Naive thymus-derived CD8-positive, alpha-beta T cell (primary cell): ENCODE results near the gene DUS1L. TPM values are rescaled to one million over a fixed set of nuclear protein-coding genes. Genes with fewer than 3 reads are reported as not detected.
A peak's percentile ranks its signal among the peaks of the same experiment; 100 is the strongest.

ENCODE experiments used
- ATAC-seq, 2 donors: fragments of 150-1000 bp; cut with Tn5 transposase in 1 of 2; sonication (Bioruptor Pico), chemical (Tn5 transposase) in 1 of 2; 1 replicate in 1 of 2; 2 replicates in 1 of 2; pipeline ENCODE4 v1.10.0; 2021; ENCODE audit warnings: mild to moderate bottlenecking in 2 of 2, moderate library complexity in 2 of 2
- POLR2A ChIA-PET: fragments of 350-600 bp; sonication (Branson Sonifier 250); formaldehyde crosslinking; loops from one replicate; lab custom pipeline; 2021; ENCODE audit warnings: antibody characterized with exemption; lab: Charles Lee
- DNase-seq, 10 donors: peaks; one replicate each; pipeline versions ENCODE4 v3.0.0 to v3.0.0-alpha.2; 2020 to 2022
- H3K27ac Mint-ChIP-seq, 10 donors: one replicate each; pipeline ENCODE4 v1.8.0; 2020 to 2022; ENCODE audit warnings: mild to moderate bottlenecking in 10 of 10, mixed read lengths in 10 of 10, moderate library complexity in 4 of 10, inconsistent platforms in 1 of 10
- H3K27me3 Mint-ChIP-seq, 5 donors: one replicate each; pipeline ENCODE4 v1.8.0; 2021 to 2022; ENCODE audit warnings: mixed read lengths in 5 of 5
- H3K36me3 Mint-ChIP-seq, 3 donors: one replicate each; pipeline ENCODE4 v1.8.0; 2020 to 2022; ENCODE audit warnings: mixed read lengths in 3 of 3, mild to moderate bottlenecking in 2 of 3, inconsistent platforms in 1 of 3
- H3K4me1 Mint-ChIP-seq, 4 donors: one replicate each; pipeline ENCODE4 v1.8.0; 2021 to 2022; ENCODE audit warnings: mixed read lengths in 4 of 4
- H3K4me3 Mint-ChIP-seq, 10 donors: one replicate each; pipeline ENCODE4 v1.8.0; 2020 to 2022; ENCODE audit warnings: mild to moderate bottlenecking in 10 of 10, mixed read lengths in 10 of 10, moderate library complexity in 6 of 10, inconsistent platforms in 1 of 10
- H3K9me3 Mint-ChIP-seq, 9 donors: one replicate each; pipeline ENCODE4 v1.8.0; 2020 to 2022; ENCODE audit warnings: mixed read lengths in 9 of 9, mild to moderate bottlenecking in 3 of 9, inconsistent platforms in 1 of 9, moderate library complexity in 1 of 9
- polyA plus RNA-seq, 3 donors: library from polyadenylated mRNA; unstranded; fragments of 300-500 nt; fragmentation: Illumina TruSeq; gene quantifications; one replicate each; pipeline ENCODE4 v1.2.3, GENCODE V29; 2021
- total RNA-seq, 8 experiments: library from RNA in 2 of 8; stranded (reverse) in 2 of 8; gene quantifications; one replicate each; pipeline ENCODE4 v1.2.3 and lab custom pipeline; 2021 to 2026

DUS1L gene
- 100 to 1,000 TPM; 142 to 151 TPM for total RNA-seq
- polyA plus RNA-seq, result 100 to 1,000 TPM in 1 of 3 donors, 10 to 100 TPM in 2; 68.6 to 167 (median 92.1) TPM
- 116 to 362 (median 147) reads per million in 6 experiments for total RNA-seq (lab: John Stamatoyannopoulos, UW)

DNA sequence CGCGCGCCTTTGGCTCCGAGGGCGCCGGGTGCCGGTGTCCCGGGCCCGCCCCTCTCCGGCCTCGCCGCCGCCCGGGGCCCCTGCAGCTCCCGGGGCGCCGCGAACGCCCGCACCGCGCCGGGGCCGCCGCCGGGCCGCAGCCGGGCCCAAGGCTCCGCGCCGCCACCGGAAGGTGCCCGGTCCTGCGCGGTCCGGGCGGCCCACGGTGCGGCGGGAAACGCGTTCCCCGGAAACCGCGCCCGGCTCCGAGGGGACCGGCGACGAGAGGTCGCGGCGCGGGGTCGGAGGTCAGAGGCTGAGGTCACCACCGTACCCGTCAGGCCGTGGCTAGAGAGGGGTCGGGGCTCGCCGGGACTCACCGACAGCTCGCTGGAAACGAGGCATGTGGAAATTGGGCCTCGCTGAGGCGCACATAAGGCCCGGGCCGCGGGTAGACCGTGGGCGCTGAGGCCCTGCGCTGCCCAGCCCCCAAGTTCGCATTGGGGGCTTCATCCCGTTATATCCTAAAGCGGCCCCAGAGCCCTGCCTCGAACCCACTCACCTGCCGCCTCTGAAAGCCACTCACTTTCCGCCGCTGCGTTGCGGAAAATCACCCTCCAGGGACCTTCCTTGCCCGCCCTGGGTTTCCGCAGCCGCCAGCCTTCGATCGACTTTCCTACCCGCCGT, at the start of gene DUS1L:
Gene DUS1L (minus strand): TSS at position 167 of the 666 bp plus-strand sequence. CDS start 745 bp downstream, outside the sequence.
- DNase-seq (peak; percentile 44 to 78 (median 69)), ATAC-seq (peak; percentile 86 to 88)
- peaks cover 0 to 29% (median 12%) of the 10 kb centered on the region in 4 donors for H3K4me1 Mint-ChIP-seq
- H3K9me3 Mint-ChIP-seq, result no peaks in the 10 kb centered on the region
- H3K27ac Mint-ChIP-seq, result peak within 1 kb of the TSS; percentile 81 to 97 (median 92)
- POLR2A ChIA-PET, result interaction anchor here (0.6 to 4.5 kb wide), 15 partner anchors 10 to 232 kb away, joined by 3 to 38 read pairs (median 4); partner anchors contain the start of genes CENPX, DCXR, FASN and GPS1
- H3K4me3 Mint-ChIP-seq, result peak within 1 kb of the TSS; percentile 76 to 88 (median 84)
- peaks cover 0 to 2% (median 0%) of the 10 kb centered on the region in 3 donors for H3K36me3 Mint-ChIP-seq
- no peaks in the 10 kb centered on the region for H3K27me3 Mint-ChIP-seq

DNA sequence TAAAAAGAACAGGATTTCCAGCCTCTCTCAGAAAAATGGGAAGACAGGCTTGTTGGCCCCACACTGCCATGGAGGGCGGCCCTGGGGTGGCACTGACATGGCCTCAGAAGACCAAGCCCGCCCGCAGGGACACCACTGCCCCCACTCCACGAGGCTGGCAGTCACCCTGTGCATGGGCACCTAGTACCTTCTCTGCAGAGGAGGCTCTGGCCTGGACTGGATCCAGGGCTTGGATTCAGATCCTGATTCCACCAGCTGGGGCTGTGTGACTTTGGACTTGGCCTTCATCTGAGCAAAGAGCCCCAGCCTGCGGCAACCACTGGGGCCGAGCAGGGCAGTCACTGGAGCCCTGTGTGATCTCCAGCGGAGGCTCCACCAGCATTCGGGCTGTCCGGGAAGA, 49.3 kb upstream of the DUS1L start:
- Mint-ChIP-seq H3K27me3 (no peaks in the 10 kb centered on the region), H3K36me3 (peaks cover 0 to 17% (median 16%) of the 10 kb centered on the region in 3 donors), H3K9me3 (no peaks in the 10 kb centered on the region), H3K4me1 (peaks cover 9 to 41% (median 17%) of the 10 kb centered on the region in 4 donors), H3K27ac (no peak overlapping the region), H3K4me3 (no peak overlapping the region)
- DNase-seq (no peak), ATAC-seq (no peak)
- POLR2A ChIA-PET, result interaction anchor here (0.9 to 2.0 kb wide), 3 partner anchors 9 to 16 kb away, joined by 4 to 12 read pairs (median 4); no protein-coding TSS in a partner anchor

DNA sequence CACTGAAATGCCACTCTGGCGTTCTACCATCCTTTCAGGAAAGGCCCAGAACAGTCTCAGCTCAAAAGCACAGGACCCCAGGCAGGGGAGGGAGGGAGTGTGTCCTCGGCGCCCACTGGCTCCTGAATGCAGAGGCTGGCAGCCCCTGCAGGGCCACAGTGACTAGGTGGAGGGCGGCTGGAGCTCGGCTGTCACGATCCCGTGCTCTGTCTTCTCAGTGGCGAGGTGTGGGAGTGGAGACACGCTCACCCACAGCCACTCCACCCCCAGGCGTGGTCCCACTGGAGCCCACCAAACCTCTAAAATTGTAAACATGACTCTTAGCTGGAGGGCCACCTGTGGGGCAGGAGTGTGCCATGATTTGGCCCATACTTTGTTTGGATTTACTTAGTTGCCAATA, 48.8 kb upstream of the DUS1L start:
- Mint-ChIP-seq H3K4me1 (peaks cover 6 to 37% (median 13%) of the 10 kb centered on the region in 4 donors), H3K27me3 (no peaks in the 10 kb centered on the region), H3K36me3 (peaks cover 0 to 17% (median 16%) of the 10 kb centered on the region in 3 donors), H3K4me3 (no peak overlapping the region), H3K9me3 (no peaks in the 10 kb centered on the region), H3K27ac (peak overlapping the region in 2 of 10 donors; percentile 31 to 70)
- ATAC-seq, result no peak
- POLR2A ChIA-PET, result interaction anchor here (0.8 to 1.1 kb wide), 3 partner anchors 8 to 57 kb away, joined by 3 to 4 read pairs (median 4); no protein-coding TSS in a partner anchor
- DNase-seq, result no peak

GRCh38 chr17:82113941-82114340, 48.3 kb upstream of the DUS1L start:
- H3K36me3 Mint-ChIP-seq, result peaks cover 0 to 17% (median 16%) of the 10 kb centered on the region in 3 donors
- H3K27me3 Mint-ChIP-seq, result no peaks in the 10 kb centered on the region
- ATAC-seq, result no peak
- no peak overlapping the region for H3K4me3 Mint-ChIP-seq
- DNase-seq, result no peak
- H3K27ac Mint-ChIP-seq, result peak overlapping the region in 2 of 10 donors; percentile 70 to 76
- peaks cover 3 to 33% (median 11%) of the 10 kb centered on the region in 4 donors for H3K4me1 Mint-ChIP-seq
- POLR2A ChIA-PET, result interaction anchor here (0.8 to 1.1 kb wide), 3 partner anchors 8 to 57 kb away, joined by 3 to 4 read pairs (median 4); no protein-coding TSS in a partner anchor
- H3K9me3 Mint-ChIP-seq, result no peaks in the 10 kb centered on the region

DNA sequence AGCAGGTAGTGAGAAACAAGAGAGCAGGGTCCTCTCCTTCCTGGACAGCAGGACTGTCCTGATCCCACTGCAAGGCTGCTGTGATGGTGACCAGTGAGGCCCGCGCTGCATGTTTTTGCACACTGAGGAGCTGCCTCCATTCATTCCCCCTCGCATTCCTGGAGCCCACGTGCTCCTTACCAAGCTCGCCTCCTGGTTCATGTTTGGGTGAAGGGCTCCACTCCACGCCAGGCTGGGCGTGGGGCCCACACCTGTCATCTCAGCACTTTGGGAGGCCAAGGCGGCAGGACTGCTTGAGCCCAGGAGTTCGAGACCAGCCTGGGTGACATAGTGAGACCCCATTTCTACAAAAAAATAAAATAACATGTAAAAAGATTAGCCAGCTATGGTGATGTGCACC, 47.8 kb upstream of the DUS1L start:
- H3K4me3 Mint-ChIP-seq, result peak overlapping the region in 1 of 10 donors; percentile 45
- POLR2A ChIA-PET, result no interaction called here
- no peaks in the 10 kb centered on the region for H3K9me3 Mint-ChIP-seq
- no peaks in the 10 kb centered on the region for H3K27me3 Mint-ChIP-seq
- DNase-seq (no peak), ATAC-seq (no peak)
- H3K36me3 Mint-ChIP-seq, result peaks cover 0 to 19% (median 17%) of the 10 kb centered on the region in 3 donors
- H3K27ac Mint-ChIP-seq, result peak overlapping the region in 1 of 10 donors; percentile 76
- peaks cover 3 to 34% (median 14%) of the 10 kb centered on the region in 4 donors for H3K4me1 Mint-ChIP-seq

DNA sequence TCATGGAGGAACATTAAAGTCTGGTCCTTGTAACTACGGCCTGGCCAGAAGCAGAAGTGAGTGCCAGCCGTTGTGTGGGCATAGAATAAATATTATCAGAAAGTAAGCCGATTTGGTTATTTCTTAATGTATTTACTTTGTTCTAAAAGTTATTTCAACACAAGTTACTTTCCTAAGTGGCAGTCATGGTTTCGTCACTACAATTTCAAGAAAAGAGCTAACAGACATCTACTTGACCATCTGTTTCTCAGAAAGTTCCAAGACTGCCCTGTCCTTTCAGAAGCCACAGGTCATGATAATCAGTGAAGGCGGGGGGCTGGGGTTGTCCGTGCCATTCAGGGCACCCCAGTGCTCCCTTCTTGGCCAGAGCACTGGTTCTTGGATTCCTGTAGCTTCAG, 47.3 kb upstream of the DUS1L start:
- no peaks in the 10 kb centered on the region for H3K9me3 Mint-ChIP-seq
- peaks cover 3 to 34% (median 17%) of the 10 kb centered on the region in 4 donors for H3K4me1 Mint-ChIP-seq
- POLR2A ChIA-PET, result no interaction called here
- no peaks in the 10 kb centered on the region for H3K27me3 Mint-ChIP-seq
- no peak for DNase-seq
- no peak overlapping the region for H3K4me3 Mint-ChIP-seq
- H3K36me3 Mint-ChIP-seq, result peaks cover 0 to 16% (median 15%) of the 10 kb centered on the region in 3 donors
- H3K27ac Mint-ChIP-seq, result no peak overlapping the region
- no peak for ATAC-seq

DNA sequence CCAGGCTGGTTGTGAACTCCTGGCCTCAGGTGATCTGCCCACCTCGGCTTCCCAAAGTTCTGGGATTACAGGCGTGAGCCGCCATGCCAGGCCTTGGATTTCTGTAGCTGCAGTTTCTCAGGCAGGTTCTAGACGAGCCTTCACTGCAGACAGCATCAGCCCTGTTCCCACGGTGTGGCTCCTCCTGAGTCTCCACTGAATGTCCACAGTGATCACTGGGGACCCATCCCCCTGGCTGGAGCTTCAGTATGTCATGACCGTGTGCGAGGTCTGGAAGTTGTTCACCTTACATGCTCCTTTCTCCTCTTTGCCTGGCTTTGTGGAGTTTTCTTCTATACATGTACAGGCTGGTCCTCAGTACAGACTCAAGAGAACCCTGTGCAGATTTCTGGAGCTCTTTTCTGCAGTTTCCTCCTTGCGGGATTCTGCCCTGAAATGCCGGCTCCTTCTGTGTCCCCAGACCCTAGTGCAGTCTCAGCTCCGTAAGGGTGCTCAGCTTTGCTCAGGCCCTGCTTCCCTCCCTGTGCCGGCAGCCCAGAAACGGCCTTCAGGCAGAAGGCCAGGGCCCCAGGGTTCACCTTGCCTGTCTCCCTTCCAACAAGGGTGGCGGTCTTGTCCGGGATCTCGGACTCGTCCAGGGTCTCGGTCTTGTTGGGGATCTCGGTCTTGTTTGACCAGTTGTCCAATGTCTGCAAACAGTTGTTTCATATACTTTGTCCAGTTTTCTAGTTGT, 46.7 kb upstream of the DUS1L start:
- peaks cover 0 to 15% (median 13%) of the 10 kb centered on the region in 3 donors for H3K36me3 Mint-ChIP-seq
- POLR2A ChIA-PET, result interaction anchor here (0.9 kb wide), 1 partner anchor 9 kb away, joined by 3 read pairs; no protein-coding TSS in a partner anchor
- H3K4me1 Mint-ChIP-seq, result peaks cover 3 to 39% (median 18%) of the 10 kb centered on the region in 4 donors
- H3K4me3 Mint-ChIP-seq, result no peak overlapping the region
- no peak for DNase-seq
- no peak for ATAC-seq
- no peaks in the 10 kb centered on the region for H3K27me3 Mint-ChIP-seq
- peak overlapping the region in 1 of 10 donors; percentile 59 for H3K27ac Mint-ChIP-seq
- H3K9me3 Mint-ChIP-seq, result no peaks in the 10 kb centered on the region

DNA sequence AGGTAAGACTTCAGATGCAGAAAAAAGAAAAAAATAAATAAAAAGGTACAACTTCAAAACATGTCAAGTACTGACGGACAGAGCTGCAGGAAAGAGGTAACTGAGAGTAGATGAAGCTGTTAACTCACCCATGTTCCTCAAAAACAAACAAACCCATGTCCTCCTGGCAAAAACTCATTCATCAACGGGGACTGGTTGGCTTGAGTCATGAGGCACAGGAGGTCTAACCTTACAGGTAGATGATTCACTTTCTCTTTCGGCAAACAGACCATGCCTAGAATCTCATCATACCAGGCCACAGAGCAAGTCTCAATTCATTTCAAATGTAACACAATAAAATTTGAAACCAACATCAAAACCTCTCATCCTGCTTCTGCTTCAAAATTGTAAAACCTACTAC, 44.7 kb upstream of the DUS1L start:
- Mint-ChIP-seq H3K27ac (peak overlapping the region in 9 of 10 donors; percentile 13 to 83 (median 72)), H3K36me3 (peaks cover 0 to 13% (median 10%) of the 10 kb centered on the region in 3 donors), H3K4me3 (peak overlapping the region in 2 of 10 donors; percentile 12 to 60), H3K9me3 (no peaks in the 10 kb centered on the region), H3K27me3 (no peaks in the 10 kb centered on the region), H3K4me1 (peaks cover 7 to 46% (median 28%) of the 10 kb centered on the region in 4 donors)
- POLR2A ChIA-PET, result interaction anchor here (1.6 kb wide), 2 partner anchors 9 to 13 kb away, joined by 4 read pairs; no protein-coding TSS in a partner anchor
- DNase-seq (peak in 1 of 10 donors; percentile 32), ATAC-seq (peak in 1 of 2 donors; percentile 25)

- no peak for ATAC-seq
- H3K36me3 Mint-ChIP-seq, result peaks cover 0 to 13% (median 10%) of the 10 kb centered on the region in 3 donors
- peak overlapping the region in 8 of 10 donors; percentile 27 to 88 (median 79) for H3K27ac Mint-ChIP-seq
Measured at GRCh38 chr17:82108961-82109475, 43.4 kb upstream of the DUS1L start.

GRCh38 chr17:82108496-82108945, 42.9 kb upstream of the DUS1L start:
- POLR2A ChIA-PET, result interaction anchor here (0.8 to 4.6 kb wide), 5 partner anchors 11 to 239 kb away, joined by 3 to 33 read pairs (median 5); partner anchors contain the start of gene FASN
- H3K4me1 Mint-ChIP-seq, result peaks cover 10 to 52% (median 33%) of the 10 kb centered on the region in 4 donors
- H3K4me3 Mint-ChIP-seq, result peak overlapping the region in 4 of 10 donors; percentile 19 to 92 (median 40)

More at GRCh38 chr17:82108961-82109475, 43.4 kb upstream of the DUS1L start:
- no peak for DNase-seq
- peaks cover 10 to 53% (median 33%) of the 10 kb centered on the region in 4 donors for H3K4me1 Mint-ChIP-seq
- POLR2A ChIA-PET, result interaction anchor here (0.7 to 4.6 kb wide), 5 partner anchors 11 to 240 kb away, joined by 3 to 33 read pairs (median 4); partner anchors contain the start of gene FASN
- peak overlapping the region in 4 of 10 donors; percentile 13 to 48 (median 20) for H3K4me3 Mint-ChIP-seq
- no peaks in the 10 kb centered on the region for H3K27me3 Mint-ChIP-seq
- no peaks in the 10 kb centered on the region for H3K9me3 Mint-ChIP-seq

DNA sequence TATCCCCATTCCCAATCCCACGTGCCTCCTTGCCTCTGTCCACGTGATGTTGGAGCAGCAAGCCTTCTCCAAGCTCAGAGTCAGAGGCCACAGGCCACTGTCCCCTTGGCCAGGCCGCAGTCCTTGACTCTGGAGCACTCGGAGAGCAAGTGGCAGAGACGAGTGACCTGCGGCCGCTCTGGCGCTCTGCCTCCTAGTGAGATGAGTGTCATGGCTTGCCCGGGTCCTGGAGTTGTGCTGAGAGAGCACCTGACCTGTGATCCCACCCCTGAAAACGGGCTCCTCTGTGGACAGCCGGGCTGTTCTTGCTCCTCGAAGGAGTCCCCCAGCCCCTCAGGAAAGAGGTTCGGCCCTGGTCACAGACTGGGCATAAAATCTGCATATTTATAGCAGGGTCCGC, 42.4 kb upstream of the DUS1L start:
- ATAC-seq, result no peak
- POLR2A ChIA-PET, result interaction anchor here (0.6 to 4.6 kb wide), 5 partner anchors 11 to 42 kb away, joined by 3 to 64 read pairs (median 7); partner anchors contain the start of gene FASN
- Mint-ChIP-seq H3K4me1 (peaks cover 10 to 53% (median 33%) of the 10 kb centered on the region in 4 donors), H3K4me3 (peak overlapping the region in 2 of 10 donors; percentile 19 to 92), H3K27me3 (no peaks in the 10 kb centered on the region), H3K27ac (peak overlapping the region; percentile 27 to 98 (median 73)), H3K36me3 (peaks cover 0 to 10% (median 8%) of the 10 kb centered on the region in 3 donors), H3K9me3 (no peaks in the 10 kb centered on the region)
- no peak for DNase-seq

More at GRCh38 chr17:82108496-82108945, 42.9 kb upstream of the DUS1L start:
- peak overlapping the region in 9 of 10 donors; percentile 27 to 97 (median 79) for H3K27ac Mint-ChIP-seq
- peaks cover 0 to 10% (median 10%) of the 10 kb centered on the region in 3 donors for H3K36me3 Mint-ChIP-seq
- H3K27me3 Mint-ChIP-seq, result no peaks in the 10 kb centered on the region
- H3K9me3 Mint-ChIP-seq, result no peaks in the 10 kb centered on the region
- DNase-seq (no peak), ATAC-seq (no peak)
